ENCODE data around the gene RRP36.

The RRP36 gene

GRCh38 chr6:43060755-43061633, 39.6 kb downstream of the RRP36 start:
- Histone ChIP-seq H3K9me3 (ENCODE audit: insufficient read depth, low read depth, low read length) (no peaks in the 10 kb centered on the region), H3F3A (ENCODE audit: low read depth) (no peaks in the 10 kb centered on the region), H3K9ac (ENCODE audit: low read depth, low read length, poor library complexity, severe bottlenecking) (peak overlapping the region; percentile 86), H3K27me3 (ENCODE audit: insufficient read depth, low read length, poor library complexity, severe bottlenecking) (no peaks in the 10 kb centered on the region), H4K20me1 (ENCODE audit: insufficient read depth, low read length, poor library complexity, severe bottlenecking) (no peaks in the 10 kb centered on the region), H3K9me2 (replicated peaks; ENCODE audit: low read depth, low read length) (no peaks in the 10 kb centered on the region), H3K4me1 (ENCODE audit: insufficient read depth, low read length, poor library complexity, severe bottlenecking) (peaks cover 20% of the 10 kb centered on the region), H3K4me3 (ENCODE audit: low read length, poor library complexity, severe bottlenecking) (peak overlapping the region; percentile 83), H3K36me3 (ENCODE audit: insufficient read depth, low read length) (no peaks in the 10 kb centered on the region), H3K79me2 (ENCODE audit: insufficient read depth, low read length) (peaks cover 32% of the 10 kb centered on the region), H2AFZ (ENCODE audit: low read length) (no peak overlapping the region), H3K4me2 (ENCODE audit: low read depth, low read length, poor library complexity, severe bottlenecking) (peak overlapping the region; percentile 98)
- TF ChIP-seq CTCF (conservative IDR thresholded peaks at IDR 0.05; ENCODE audit: low read length): no peak
- TF ChIP-seq EZH2phosphoT487 (IDR thresholded peaks at IDR 0.05; ENCODE audit: borderline replicate concordance): no peak

GRCh38 chr6:43061861-43062260, 40.4 kb downstream of the RRP36 start:
- no peaks in the 10 kb centered on the region for H3K9me2 ChIP-seq (replicated peaks; ENCODE audit: low read depth, low read length)
- H2AFZ ChIP-seq (ENCODE audit: low read length): no peak overlapping the region
- H3K4me3 ChIP-seq (ENCODE audit: low read length, poor library complexity, severe bottlenecking): no peak overlapping the region
- no peaks in the 10 kb centered on the region for H3K36me3 ChIP-seq (ENCODE audit: insufficient read depth, low read length)
- peaks cover 20% of the 10 kb centered on the region for H3K4me1 ChIP-seq (ENCODE audit: insufficient read depth, low read length, poor library complexity, severe bottlenecking)
- no peak overlapping the region for H3K4me2 ChIP-seq (ENCODE audit: low read depth, low read length, poor library complexity, severe bottlenecking)
- H4K20me1 ChIP-seq (ENCODE audit: insufficient read depth, low read length, poor library complexity, severe bottlenecking): no peaks in the 10 kb centered on the region
- TF ChIP-seq CTCF (conservative IDR thresholded peaks at IDR 0.05; ENCODE audit: low read length) (no peak), EZH2phosphoT487 (IDR thresholded peaks at IDR 0.05; ENCODE audit: borderline replicate concordance) (no peak)
- no peaks in the 10 kb centered on the region for H3F3A ChIP-seq (ENCODE audit: low read depth)
- H3K79me2 ChIP-seq (ENCODE audit: insufficient read depth, low read length): peaks cover 32% of the 10 kb centered on the region
- H3K9me3 ChIP-seq (ENCODE audit: insufficient read depth, low read depth, low read length): no peaks in the 10 kb centered on the region
- H3K27me3 ChIP-seq (ENCODE audit: insufficient read depth, low read length, poor library complexity, severe bottlenecking): no peaks in the 10 kb centered on the region
- no peak overlapping the region for H3K9ac ChIP-seq (ENCODE audit: low read depth, low read length, poor library complexity, severe bottlenecking)

- Histone ChIP-seq H3F3A (ENCODE audit: low read depth) (no peaks in the 10 kb centered on the region), H3K4me3 (ENCODE audit: low read length, poor library complexity, severe bottlenecking) (no peak overlapping the region), H3K36me3 (ENCODE audit: insufficient read depth, low read length) (no peaks in the 10 kb centered on the region), H4K20me1 (ENCODE audit: insufficient read depth, low read length, poor library complexity, severe bottlenecking) (no peaks in the 10 kb centered on the region), H3K9me3 (ENCODE audit: insufficient read depth, low read depth, low read length) (no peaks in the 10 kb centered on the region), H3K4me1 (ENCODE audit: insufficient read depth, low read length, poor library complexity, severe bottlenecking) (peaks cover 19% of the 10 kb centered on the region), H3K9me2 (replicated peaks; ENCODE audit: low read depth, low read length) (no peaks in the 10 kb centered on the region), H2AFZ (ENCODE audit: low read length) (no peak overlapping the region), H3K9ac (ENCODE audit: low read depth, low read length, poor library complexity, severe bottlenecking) (no peak overlapping the region), H3K27me3 (ENCODE audit: insufficient read depth, low read length, poor library complexity, severe bottlenecking) (no peaks in the 10 kb centered on the region), H3K79me2 (ENCODE audit: insufficient read depth, low read length) (peaks cover 25% of the 10 kb centered on the region), H3K4me2 (ENCODE audit: low read depth, low read length, poor library complexity, severe bottlenecking) (no peak overlapping the region)
- TF ChIP-seq EZH2phosphoT487 (IDR thresholded peaks at IDR 0.05; ENCODE audit: borderline replicate concordance): no peak
- TF ChIP-seq CTCF (conservative IDR thresholded peaks at IDR 0.05; ENCODE audit: low read length): no peak
Measured at GRCh38 chr6:43062818-43063217, 41.4 kb downstream of the RRP36 start.

Measured in Loucy (cell line).